IPS DF 6.9 (cell line): ENCODE data around the gene AXIN1.
"Not testable (repeated sequence)": the region's sequence is repeated elsewhere in the genome, so short reads cannot be mapped to it uniquely, and the experiment has no call there.

Experiments used
- DNase-seq: peaks from one replicate; pipeline ENCODE4 v3.0.0-alpha.2; 2013; ENCODE audit warnings: low read depth, low spot score
- H3K27ac ChIP-seq: one replicate; pipeline ENCODE4 v1.5.1; 2013; ENCODE audit warnings: low read length, control low read depth
- H3K27me3 ChIP-seq: 2 replicates; pipeline ENCODE4 v1.6.1; 2013; ENCODE audit warnings: mild to moderate bottlenecking, low read length; ENCODE audit not compliant: control insufficient read depth, insufficient read depth
- H3K36me3 ChIP-seq: 2 replicates; pipeline ENCODE4 v1.6.1; 2013; ENCODE audit warnings: low read length; ENCODE audit not compliant: control insufficient read depth, insufficient read depth
- H3K4me1 ChIP-seq: 2 replicates; pipeline ENCODE4 v1.6.1; 2013; ENCODE audit warnings: low read length; ENCODE audit not compliant: control insufficient read depth, insufficient read depth
- H3K4me3 ChIP-seq: 2 replicates; pipeline ENCODE4 v1.5.1; 2013; ENCODE audit warnings: mild to moderate bottlenecking, low read length
- H3K9me3 ChIP-seq: 2 replicates; pipeline ENCODE4 v1.6.1; 2013; ENCODE audit warnings: low read length, inconsistent platforms; ENCODE audit not compliant: control insufficient read depth, insufficient read depth
- WGBS: extraction: QIAGEN DNeasy Blood & Tissue Kit; methylation state at CpG from one replicate; pipeline ENCODE4 v1.1.7; 2013; ENCODE audit warnings: mixed read lengths, missing lambda C conversion rate; ENCODE audit not compliant: insufficient read length, insufficient coverage; 5-methylcytosine and 5-hydroxymethylcytosine counted together

The AXIN1 gene

DNA sequence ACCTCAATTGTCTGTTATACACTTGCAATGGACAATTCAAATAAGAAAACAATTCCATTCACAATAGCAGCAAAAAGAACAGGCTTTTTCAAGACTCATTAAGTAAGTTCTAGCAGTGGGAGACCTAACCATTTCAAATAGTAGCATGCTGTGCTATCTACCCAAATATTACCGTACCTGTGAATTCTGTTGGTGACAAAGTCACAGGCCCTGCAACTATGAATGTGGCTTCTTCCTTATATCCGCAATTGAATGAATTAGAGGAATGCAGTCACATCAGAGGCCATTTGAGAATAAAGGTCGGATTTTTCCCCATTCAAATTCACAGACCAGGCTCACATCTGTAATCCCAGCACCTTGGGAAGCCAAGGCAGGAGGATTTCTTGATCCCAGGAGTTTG is 43.7 kb upstream of the AXIN1 start:
- WGBS = no CpG with 5 or more reads among the region's 3 CpGs
- Histone ChIP-seq H3K36me3 (peaks cover 15% of the 10 kb centered on the region), H3K4me3 (no peak overlapping the region; the same call in 1 of the 2 replicates), H3K9me3 (no peaks in the 10 kb centered on the region), H3K4me1 (peaks cover 4% of the 10 kb centered on the region; the same call in 1 of the 2 replicates), H3K27me3 (no peaks in the 10 kb centered on the region), H3K27ac (no peak overlapping the region)
- no peak for DNase-seq

DNA sequence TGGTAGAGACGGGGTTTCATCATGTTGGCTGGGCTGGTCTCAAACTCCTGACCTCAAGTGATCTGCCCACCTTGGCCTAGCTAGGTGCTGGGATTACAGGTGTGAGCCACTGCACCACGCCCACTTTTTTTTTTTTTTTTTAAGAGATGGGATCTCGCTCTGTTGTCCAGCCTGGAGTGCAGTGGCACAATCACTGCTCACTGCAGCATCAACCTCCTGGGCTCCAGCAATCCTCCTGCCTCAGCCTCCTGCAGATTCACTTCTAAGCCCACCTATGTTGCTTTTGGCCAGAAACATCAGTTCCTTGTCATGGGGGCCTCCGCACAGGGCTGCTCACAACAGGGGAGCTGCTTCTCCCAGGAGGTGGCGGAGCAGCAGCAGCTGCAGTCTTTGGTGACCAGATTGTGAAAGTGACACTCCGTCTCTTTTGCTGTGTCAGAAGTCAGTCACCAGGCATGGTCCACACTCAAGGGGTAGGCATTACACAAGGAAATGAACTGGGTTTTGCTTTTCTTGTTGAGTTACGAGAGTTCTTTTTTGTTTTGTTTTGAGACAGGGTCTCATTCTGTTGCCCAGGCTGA is 40.0 kb upstream of the AXIN1 start:
- Histone ChIP-seq H3K36me3 (no peaks in the 10 kb centered on the region), H3K9me3 (no peaks in the 10 kb centered on the region), H3K27ac (no peak overlapping the region), H3K4me3 (no peak overlapping the region), H3K27me3 (no peaks in the 10 kb centered on the region), H3K4me1 (0 out of 2 replicates have a peak, but pooled peaks cover 1% of the 10 kb centered on the region)
- no peak for DNase-seq
- no CpG with 5 or more reads among the region's 7 CpGs for WGBS

DNA sequence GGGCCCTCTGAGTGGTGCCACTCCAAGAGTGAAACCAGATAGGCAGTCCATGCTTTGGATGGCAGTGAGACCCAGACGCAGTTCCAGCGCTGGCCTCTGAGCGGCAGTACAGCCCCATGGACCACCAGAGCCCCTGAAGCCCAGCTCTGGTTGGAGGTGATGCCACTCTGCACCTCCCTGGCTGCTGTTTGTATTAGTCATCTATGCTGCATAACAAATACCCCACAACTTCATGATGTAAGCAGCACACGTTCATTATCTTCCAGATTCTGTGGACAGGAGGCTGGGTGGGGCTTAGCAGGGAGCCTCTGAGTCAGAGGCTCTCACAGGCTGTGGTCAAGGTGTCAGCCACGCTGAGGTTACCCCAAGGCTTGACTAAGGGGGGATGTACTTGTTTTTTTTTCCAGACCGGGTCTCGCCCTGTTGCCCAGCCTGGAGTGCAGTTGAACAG is 39.4 kb upstream of the AXIN1 start:
- 0 out of 2 replicates have a peak, but pooled peaks cover 1% of the 10 kb centered on the region for H3K4me1 ChIP-seq
- H3K36me3 ChIP-seq = no peaks in the 10 kb centered on the region
- H3K9me3 ChIP-seq = no peaks in the 10 kb centered on the region
- no peak overlapping the region for H3K4me3 ChIP-seq
- no CpG with 5 or more reads among the region's 7 CpGs for WGBS
- no peak overlapping the region for H3K27ac ChIP-seq
- no peaks in the 10 kb centered on the region for H3K27me3 ChIP-seq
- no peak for DNase-seq

- no peak overlapping the region for H3K4me3 ChIP-seq
- H3K27ac ChIP-seq = no peak overlapping the region
- DNase-seq = no peak
- H3K4me1 ChIP-seq = peaks cover 1% of the 10 kb centered on the region; the same call in 1 of the 2 replicates
- H3K9me3 ChIP-seq = no peaks in the 10 kb centered on the region
- no peaks in the 10 kb centered on the region for H3K27me3 ChIP-seq
- WGBS = no CpG with 5 or more reads among the region's 10 CpGs
- H3K36me3 ChIP-seq = no peaks in the 10 kb centered on the region
Measured at GRCh38 chr16:389352-389751, 36.8 kb upstream of the AXIN1 start.

DNA sequence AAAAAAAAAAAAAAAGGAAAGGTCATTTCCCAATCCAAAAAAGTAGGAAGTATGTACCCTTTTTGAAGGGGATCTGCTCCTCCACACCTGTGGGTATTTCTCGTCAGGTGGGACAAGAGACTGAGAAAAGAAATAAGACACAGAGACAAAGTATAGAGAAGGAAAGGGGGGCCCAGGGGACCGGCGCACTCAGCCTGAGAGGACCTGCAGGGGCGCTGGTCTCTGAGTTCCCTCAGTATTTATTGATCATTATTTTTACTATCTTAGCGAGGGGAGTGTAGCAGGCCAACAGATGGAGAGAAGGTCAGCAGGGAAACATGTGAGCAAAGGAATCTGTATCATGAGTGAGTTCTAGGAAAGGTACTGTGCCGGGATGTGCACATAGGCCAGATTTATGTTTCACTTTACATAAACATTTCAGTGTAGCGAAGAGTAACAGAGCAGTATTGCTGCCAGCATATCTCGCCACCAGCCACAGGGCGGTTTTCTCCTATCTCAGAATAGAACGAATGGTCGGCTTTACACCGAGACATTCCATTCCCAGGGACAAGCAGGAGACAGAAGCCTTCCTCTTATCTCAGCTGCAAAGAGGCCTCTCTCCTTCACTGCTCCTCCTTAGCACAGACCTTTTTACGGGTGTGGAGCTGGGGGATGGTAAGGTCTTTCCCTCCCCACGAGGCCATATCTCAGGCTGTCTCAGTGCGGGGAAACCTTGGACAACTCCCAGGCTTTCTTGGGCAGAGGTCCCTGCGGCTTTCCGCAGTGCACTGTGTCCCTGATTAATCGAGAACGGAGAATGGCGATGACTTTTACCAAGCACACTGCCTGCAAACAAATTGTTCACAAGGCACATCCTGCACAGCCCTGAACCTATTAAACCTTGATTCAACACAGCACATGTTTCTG is 35.5 kb upstream of the AXIN1 start:
- H3K4me1 ChIP-seq, DNase-seq, H3K4me3 ChIP-seq, H3K9me3 ChIP-seq, H3K27ac ChIP-seq, H3K27me3 ChIP-seq, H3K36me3 ChIP-seq: not testable (repeated sequence)
- WGBS = no CpG with 5 or more reads among the region's 20 CpGs

DNA sequence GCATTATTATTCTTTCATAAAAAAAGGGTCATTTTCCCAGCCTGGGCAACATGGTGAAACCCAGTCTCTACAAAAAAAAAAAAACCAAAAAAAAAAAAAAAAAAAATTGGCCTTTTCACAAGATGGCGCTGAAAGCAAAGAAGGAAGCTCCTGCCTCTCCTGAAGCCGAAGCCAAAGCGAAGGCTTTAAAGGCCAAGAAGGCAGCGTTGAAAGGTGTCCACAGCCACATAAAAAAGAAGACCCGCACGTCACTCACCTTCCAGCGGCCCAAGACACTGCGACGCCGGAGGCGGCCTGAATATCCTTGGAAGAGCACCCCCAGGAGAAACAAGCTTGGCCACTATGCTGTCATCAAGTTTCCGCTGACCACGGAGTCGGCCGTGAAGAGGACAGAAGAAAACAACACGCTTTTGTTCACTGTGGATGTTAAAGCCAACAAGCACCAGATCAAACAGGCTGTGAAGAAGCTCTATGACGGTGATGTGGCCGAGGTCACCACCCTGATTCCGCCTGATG is 34.2 kb upstream of the AXIN1 start:
- H3K27ac ChIP-seq = no peak overlapping the region
- no peaks in the 10 kb centered on the region for H3K27me3 ChIP-seq
- H3K4me3 ChIP-seq = no peak overlapping the region
- DNase-seq = no peak
- no CpG with 5 or more reads among the region's 19 CpGs for WGBS
- peaks cover 5% of the 10 kb centered on the region; the same call in 1 of the 2 replicates for H3K4me1 ChIP-seq
- no peaks in the 10 kb centered on the region for H3K9me3 ChIP-seq
- no peaks in the 10 kb centered on the region for H3K36me3 ChIP-seq

- no peak for DNase-seq
- Histone ChIP-seq H3K36me3 (no peaks in the 10 kb centered on the region), H3K4me3 (no peak overlapping the region; the same call in 1 of the 2 replicates), H3K4me1 (peaks cover 14% of the 10 kb centered on the region), H3K9me3 (no peaks in the 10 kb centered on the region), H3K27ac (no peak overlapping the region), H3K27me3 (no peaks in the 10 kb centered on the region)
- no CpG with 5 or more reads among the region's 33 CpGs for WGBS
Measured at GRCh38 chr16:383326-384051, 31.0 kb upstream of the AXIN1 start.

- no peak for DNase-seq
- peaks cover 14% of the 10 kb centered on the region for H3K4me1 ChIP-seq
- peak within 1 kb of the TSS; percentile 89 for H3K4me3 ChIP-seq
- WGBS = no CpG with 5 or more reads among the region's 123 CpGs
- H3K36me3 ChIP-seq = peaks cover 5% of the 10 kb centered on the region
- H3K27ac ChIP-seq = no peak within 1 kb of the TSS
- H3K9me3 ChIP-seq = no peaks in the 10 kb centered on the region
- H3K27me3 ChIP-seq = no peaks in the 10 kb centered on the region
Measured at GRCh38 chr16:381789-382717, 29.5 kb upstream of the AXIN1 start, which contains the start of gene PGAP6. PGAP6 (minus strand) TSS chr16:381978; CDS start chr16:381821, 157 bp downstream.

GRCh38 chr16:381012-381788 is 28.7 kb upstream of the AXIN1 start:
- Histone ChIP-seq H3K27ac (no peak overlapping the region), H3K27me3 (no peaks in the 10 kb centered on the region), H3K4me3 (peak overlapping the region; percentile 89), H3K4me1 (peaks cover 14% of the 10 kb centered on the region), H3K9me3 (no peaks in the 10 kb centered on the region), H3K36me3 (peaks cover 14% of the 10 kb centered on the region)
- DNase-seq = no peak
- WGBS = no CpG with 5 or more reads among the region's 73 CpGs
